Peyer's patch (tissue), 4 donors: ENCODE measurements around the gene SNX33.

ENCODE experiments used
- POLR2A ChIP-seq, 2 donors: fragments of 450-650 bp; IDR thresholded peaks; one replicate each; pipeline ENCODE4 v1.5.1; 2017; ENCODE audit warnings: antibody characterized with exemption in 2 of 2, mild to moderate bottlenecking in 2 of 2, moderate library complexity in 2 of 2
- TF ChIP-seq, protein P1 (sequence below), 6 experiments: fragments of 450-650 bp in 4 of 6; fragments of 200-600 bp in 2 of 6; sonication (generic) in 1 of 6; IDR thresholded peaks; one replicate each; pipeline ENCODE4 v1.5.1; 2017 to 2019; ENCODE audit warnings: antibody characterized with exemption in 6 of 6, mild to moderate bottlenecking in 3 of 6, moderate library complexity in 1 of 6

DNA sequence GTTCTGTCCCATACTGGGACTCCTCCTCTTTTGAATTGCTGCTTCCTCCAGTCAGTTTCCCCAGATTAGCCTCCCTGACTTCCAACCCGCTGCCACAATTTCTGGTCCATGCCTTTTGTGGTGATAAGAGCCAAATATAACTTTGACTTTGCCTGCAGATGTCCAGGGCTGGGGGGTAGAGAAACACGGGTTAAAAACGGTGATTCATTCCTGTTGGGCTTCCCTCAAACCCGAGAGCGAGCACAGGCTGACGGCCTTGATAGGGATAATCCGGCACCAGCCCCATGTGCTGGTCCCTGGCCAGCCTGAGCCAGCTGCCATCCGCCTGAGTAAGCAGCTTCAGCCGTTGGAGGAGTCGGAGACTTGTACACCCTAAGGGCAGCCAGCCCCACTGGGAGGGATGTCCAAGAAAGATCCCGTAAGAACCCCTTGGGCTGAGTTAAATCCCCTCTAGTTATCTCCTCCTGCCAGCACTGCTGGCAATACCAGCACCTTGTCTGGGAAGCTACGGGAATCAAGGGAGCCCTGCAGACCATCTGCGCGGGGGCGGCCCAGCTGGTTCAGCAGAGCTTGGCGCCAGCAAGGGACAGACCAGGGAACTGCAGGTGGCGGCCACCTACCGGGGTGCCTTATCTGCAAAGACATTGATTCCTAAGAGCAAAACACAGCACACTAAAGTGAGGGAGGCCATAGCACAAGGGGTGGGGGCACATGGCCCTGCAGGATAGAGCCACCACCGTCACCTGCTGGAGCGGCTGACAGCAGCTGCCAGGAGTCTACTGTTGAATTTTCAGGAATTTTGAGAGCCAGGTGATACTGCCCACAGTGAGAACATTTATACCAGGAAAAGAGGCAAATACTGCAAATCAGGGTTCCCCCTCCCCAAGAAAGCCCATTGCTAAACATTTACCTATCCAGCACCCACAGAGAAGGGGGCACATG, 46.8 kb downstream of the SNX33 start:
- TF ChIP-seq, protein P1, sequence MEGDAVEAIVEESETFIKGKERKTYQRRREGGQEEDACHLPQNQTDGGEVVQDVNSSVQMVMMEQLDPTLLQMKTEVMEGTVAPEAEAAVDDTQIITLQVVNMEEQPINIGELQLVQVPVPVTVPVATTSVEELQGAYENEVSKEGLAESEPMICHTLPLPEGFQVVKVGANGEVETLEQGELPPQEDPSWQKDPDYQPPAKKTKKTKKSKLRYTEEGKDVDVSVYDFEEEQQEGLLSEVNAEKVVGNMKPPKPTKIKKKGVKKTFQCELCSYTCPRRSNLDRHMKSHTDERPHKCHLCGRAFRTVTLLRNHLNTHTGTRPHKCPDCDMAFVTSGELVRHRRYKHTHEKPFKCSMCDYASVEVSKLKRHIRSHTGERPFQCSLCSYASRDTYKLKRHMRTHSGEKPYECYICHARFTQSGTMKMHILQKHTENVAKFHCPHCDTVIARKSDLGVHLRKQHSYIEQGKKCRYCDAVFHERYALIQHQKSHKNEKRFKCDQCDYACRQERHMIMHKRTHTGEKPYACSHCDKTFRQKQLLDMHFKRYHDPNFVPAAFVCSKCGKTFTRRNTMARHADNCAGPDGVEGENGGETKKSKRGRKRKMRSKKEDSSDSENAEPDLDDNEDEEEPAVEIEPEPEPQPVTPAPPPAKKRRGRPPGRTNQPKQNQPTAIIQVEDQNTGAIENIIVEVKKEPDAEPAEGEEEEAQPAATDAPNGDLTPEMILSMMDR (IDR thresholded peaks at IDR 0.05), result peak in 4 of 6 experiments; percentile 22 to 46 (median 36)
- TF ChIP-seq POLR2A (IDR thresholded peaks at IDR 0.05), result no peak
